Suprapubic skin (tissue), 3 donors: Measurements from ENCODE around the gene ST3GAL4.

ENCODE experiments used
- EP300 ChIP-seq: sonication (generic); formaldehyde crosslinking; IDR thresholded peaks from one replicate; pipeline ENCODE4 v1.6.1; 2017; ENCODE audit warnings: antibody characterized with exemption
- TF ChIP-seq, protein P1 (sequence below), 2 donors: fragments of 200-600 bp in 1 of 2; fragments of 450-650 bp in 1 of 2; sonication (generic) in 1 of 2; IDR thresholded peaks; one replicate each; pipeline ENCODE4 v1.5.1; 2016 to 2019; ENCODE audit warnings: antibody characterized with exemption in 2 of 2, mild to moderate bottlenecking in 1 of 2, moderate library complexity in 1 of 2

DNA sequence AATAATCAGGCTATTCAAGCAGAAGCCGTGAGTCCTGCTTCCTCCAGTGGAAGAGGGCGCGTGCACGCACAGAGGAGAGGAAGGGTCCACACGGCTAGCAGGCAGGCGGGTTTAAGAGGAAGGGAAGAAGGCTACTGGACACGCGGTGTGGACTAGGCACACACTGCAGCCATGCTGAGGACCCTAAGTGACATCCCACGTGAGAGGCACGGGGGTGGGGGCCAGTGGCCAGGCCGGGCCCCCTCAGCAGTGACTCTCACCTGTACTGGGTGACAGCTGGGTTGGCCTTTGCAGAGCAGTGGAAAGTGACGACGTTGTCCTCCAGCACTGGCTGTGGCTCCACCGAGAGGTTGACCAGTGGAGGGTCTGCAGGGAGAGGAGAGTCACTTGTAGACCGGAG, 100.6 kb downstream of the ST3GAL4 start:
- no peak for TF ChIP-seq EP300
- TF ChIP-seq, protein P1, sequence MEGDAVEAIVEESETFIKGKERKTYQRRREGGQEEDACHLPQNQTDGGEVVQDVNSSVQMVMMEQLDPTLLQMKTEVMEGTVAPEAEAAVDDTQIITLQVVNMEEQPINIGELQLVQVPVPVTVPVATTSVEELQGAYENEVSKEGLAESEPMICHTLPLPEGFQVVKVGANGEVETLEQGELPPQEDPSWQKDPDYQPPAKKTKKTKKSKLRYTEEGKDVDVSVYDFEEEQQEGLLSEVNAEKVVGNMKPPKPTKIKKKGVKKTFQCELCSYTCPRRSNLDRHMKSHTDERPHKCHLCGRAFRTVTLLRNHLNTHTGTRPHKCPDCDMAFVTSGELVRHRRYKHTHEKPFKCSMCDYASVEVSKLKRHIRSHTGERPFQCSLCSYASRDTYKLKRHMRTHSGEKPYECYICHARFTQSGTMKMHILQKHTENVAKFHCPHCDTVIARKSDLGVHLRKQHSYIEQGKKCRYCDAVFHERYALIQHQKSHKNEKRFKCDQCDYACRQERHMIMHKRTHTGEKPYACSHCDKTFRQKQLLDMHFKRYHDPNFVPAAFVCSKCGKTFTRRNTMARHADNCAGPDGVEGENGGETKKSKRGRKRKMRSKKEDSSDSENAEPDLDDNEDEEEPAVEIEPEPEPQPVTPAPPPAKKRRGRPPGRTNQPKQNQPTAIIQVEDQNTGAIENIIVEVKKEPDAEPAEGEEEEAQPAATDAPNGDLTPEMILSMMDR (IDR thresholded peaks at IDR 0.05) = no peak
